ENCODE results near the gene ZIC4.

The ZIC4 gene

GRCh38 chr3:147371771-147372340 is 34.5 kb downstream of the ZIC4 start:
- DNase-seq (ENCODE audit: extremely low read depth in 1 of 2, low read depth in 1 of 2): no peak

- no peak for DNase-seq (ENCODE audit: extremely low read depth in 1 of 2, low read depth in 1 of 2)
These were observed 35.2 kb downstream of the ZIC4 start for GRCh38 chr3:147371140-147371539.

- no peak for DNase-seq (ENCODE audit: extremely low read depth in 1 of 2, low read depth in 1 of 2)
These were observed 36.0 kb downstream of the ZIC4 start for GRCh38 chr3:147370349-147370748.

- no peak for DNase-seq (ENCODE audit: extremely low read depth in 1 of 2, low read depth in 1 of 2)
These were observed 36.7 kb downstream of the ZIC4 start for GRCh38 chr3:147369661-147370123.

- no peak for DNase-seq (ENCODE audit: extremely low read depth in 1 of 2, low read depth in 1 of 2)
These were observed 37.1 kb downstream of the ZIC4 start for GRCh38 chr3:147369231-147369630.

- no peak for DNase-seq (ENCODE audit: extremely low read depth in 1 of 2, low read depth in 1 of 2)
These were observed 37.7 kb downstream of the ZIC4 start for GRCh38 chr3:147368561-147369221.

GRCh38 chr3:147368151-147368550 is 38.2 kb downstream of the ZIC4 start:
- DNase-seq (ENCODE audit: extremely low read depth in 1 of 2, low read depth in 1 of 2): no peak

- no peak for DNase-seq (ENCODE audit: extremely low read depth in 1 of 2, low read depth in 1 of 2)
These were observed 38.7 kb downstream of the ZIC4 start for GRCh38 chr3:147367676-147368075.

- DNase-seq (ENCODE audit: extremely low read depth in 1 of 2, low read depth in 1 of 2): no peak
These were observed 40.9 kb downstream of the ZIC4 start for GRCh38 chr3:147365196-147366115.

GRCh38 chr3:147364771-147365170 is 41.6 kb downstream of the ZIC4 start:
- no peak for DNase-seq (ENCODE audit: extremely low read depth in 1 of 2, low read depth in 1 of 2)

- no peak for DNase-seq (ENCODE audit: extremely low read depth in 1 of 2, low read depth in 1 of 2)
These were observed 44.6 kb downstream of the ZIC4 start for GRCh38 chr3:147361454-147362420.

GRCh38 chr3:147360646-147361453 is 45.5 kb downstream of the ZIC4 start:
- no peak for DNase-seq (ENCODE audit: extremely low read depth in 1 of 2, low read depth in 1 of 2)

- DNase-seq (ENCODE audit: extremely low read depth in 1 of 2, low read depth in 1 of 2): no peak
These were observed 46.3 kb downstream of the ZIC4 start for GRCh38 chr3:147360051-147360439.

GRCh38 chr3:147359177-147360050 is 46.9 kb downstream of the ZIC4 start:
- no peak for DNase-seq (ENCODE audit: extremely low read depth in 1 of 2, low read depth in 1 of 2)

- DNase-seq (ENCODE audit: extremely low read depth in 1 of 2, low read depth in 1 of 2): no peak
These were observed 48.0 kb downstream of the ZIC4 start for GRCh38 chr3:147358144-147358992.

GRCh38 chr3:147356909-147357900 is 49.1 kb downstream of the ZIC4 start:
- no peak for DNase-seq (ENCODE audit: extremely low read depth in 1 of 2, low read depth in 1 of 2)

Data from activated CD8-positive, alpha-beta memory T cell treated with anti-CD3 and anti-CD28 coated beads for 1 hour (primary cell).